Sigmoid colon (tissue), 7 donors: ENCODE data around the gene TPX2. TPM values are rescaled to one million over a fixed set of nuclear protein-coding genes. Genes with fewer than 3 reads are reported as not detected.
A peak's percentile ranks its signal among the peaks of the same experiment; 100 is the strongest.

Source experiments
- DNase-seq: peaks from one replicate; pipeline ENCODE4 v3.0.0-alpha.2; 2019
- H3K27ac ChIP-seq, 4 donors: fragments of 200-600 bp; sonication (generic); one replicate each; pipeline ENCODE4 v1.5.1; 2016 to 2019; ENCODE audit warnings: mild to moderate bottlenecking in 1 of 4
- H3K27me3 ChIP-seq, 3 donors: fragments of 200-600 bp; sonication (generic); one replicate each; pipeline ENCODE4 v1.5.1; 2019; ENCODE audit warnings: mild to moderate bottlenecking in 1 of 3
- H3K36me3 ChIP-seq, 4 donors: fragments of 200-600 bp; sonication (generic); one replicate each; pipeline ENCODE4 v1.5.1; 2016 to 2019
- H3K4me1 ChIP-seq, 4 donors: fragments of 200-600 bp; sonication (generic); one replicate each; pipeline ENCODE4 v1.5.1; 2017 to 2019
- H3K4me3 ChIP-seq, 4 donors: fragments of 200-600 bp; sonication (generic); one replicate each; pipeline ENCODE4 v1.5.1; 2017 to 2019; ENCODE audit warnings: mild to moderate bottlenecking in 2 of 4, moderate library complexity in 1 of 4
- H3K9me3 ChIP-seq, 4 donors: fragments of 200-600 bp in 3 of 4; sonication (generic) in 3 of 4; one replicate each; pipeline versions ENCODE4 v1.5.1 to v1.6.1; 2013 to 2019
- EP300 ChIP-seq, 4 donors: sonication (generic); formaldehyde crosslinking; IDR thresholded peaks; one replicate each; pipeline ENCODE4 v1.6.1; 2017; ENCODE audit warnings: antibody characterized with exemption in 4 of 4
- POLR2A ChIP-seq, 2 donors: fragments of 450-650 bp; IDR thresholded peaks; one replicate each; pipeline ENCODE4 v1.6.1; 2016; ENCODE audit warnings: antibody characterized with exemption in 2 of 2, mild to moderate bottlenecking in 2 of 2, moderate library complexity in 2 of 2
- POLR2AphosphoS5 ChIP-seq, 4 donors: sonication (generic); formaldehyde crosslinking; IDR thresholded peaks; one replicate each; pipeline ENCODE4 v1.6.1; 2017; ENCODE audit warnings: antibody characterized with exemption in 4 of 4
- WGBS, 2 donors: extraction: QIAGEN DNeasy Blood & Tissue Kit; methylation state at CpG; one replicate each; pipeline ENCODE4 v1.1.7; 2013; 5-methylcytosine and 5-hydroxymethylcytosine counted together
- intact Hi-C: fragments of 100-400 bp; cut with DNase I; formaldehyde crosslinking; loops from one replicate; pipeline ENCODE4 v1.15.1; 2023
- polyA plus RNA-seq, 3 donors: library from polyadenylated mRNA; stranded (reverse); fragments of 200-250 nt; gene quantifications; one replicate each; pipeline ENCODE4 v1.2.3, GENCODE V29; 2013
- total RNA-seq, 4 donors: library from RNA; depleted of rRNA; stranded (reverse); fragments of >200 nt; gene quantifications; one replicate each; pipeline ENCODE4 v1.1.0, GENCODE V29; 2016
- TF ChIP-seq, protein P1 (sequence below), 4 experiments: fragments of 450-650 bp in 3 of 4; fragments of 200-600 bp in 1 of 4; IDR thresholded peaks; one replicate each; pipeline ENCODE4 v1.5.1; 2016 to 2019; ENCODE audit warnings: antibody characterized with exemption in 4 of 4, mild to moderate bottlenecking in 3 of 4, moderate library complexity in 2 of 4
- donor health status: healthy with polysubstance abuse.
- donor health status: Bipolar disorder and iron deficiency.
- donor health status: healthy.

The TPX2 gene
- total and polyA plus RNA-seq, 7 donors: 0.36 to 24.0 (median 2.4) TPM; not detected in 2

DNA sequence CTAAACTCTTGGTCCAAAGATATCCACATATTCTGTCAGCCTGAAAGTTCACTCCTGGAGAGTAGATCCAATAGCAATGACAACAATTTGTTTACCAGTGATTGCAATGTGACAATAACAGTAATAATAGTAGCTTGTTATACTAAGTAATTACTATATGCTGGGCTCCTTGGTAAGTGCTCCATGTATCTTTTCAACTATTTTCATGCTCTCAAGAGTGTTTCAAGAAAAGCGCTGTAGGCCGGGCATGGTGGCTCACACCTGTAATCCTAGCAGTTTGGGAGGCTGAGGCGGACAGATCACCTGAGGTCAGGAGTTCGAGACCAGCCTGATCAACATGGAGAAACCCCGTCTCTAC lies 31.9 kb upstream of the TPX2 start:
- Histone ChIP-seq H3K27me3 (no peaks in the 10 kb centered on the region), H3K4me1 (peaks cover 0 to 48% (median 44%) of the 10 kb centered on the region in 4 donors), H3K9me3 (no peaks in the 10 kb centered on the region), H3K36me3 (peaks cover 0 to 18% (median 9%) of the 10 kb centered on the region in 4 donors), H3K4me3 (no peak overlapping the region), H3K27ac (no peak overlapping the region)
- 83 to 91% methylated on average over 5 of the region's 5 CpGs for WGBS, 2 donors
- TF ChIP-seq, protein P1, sequence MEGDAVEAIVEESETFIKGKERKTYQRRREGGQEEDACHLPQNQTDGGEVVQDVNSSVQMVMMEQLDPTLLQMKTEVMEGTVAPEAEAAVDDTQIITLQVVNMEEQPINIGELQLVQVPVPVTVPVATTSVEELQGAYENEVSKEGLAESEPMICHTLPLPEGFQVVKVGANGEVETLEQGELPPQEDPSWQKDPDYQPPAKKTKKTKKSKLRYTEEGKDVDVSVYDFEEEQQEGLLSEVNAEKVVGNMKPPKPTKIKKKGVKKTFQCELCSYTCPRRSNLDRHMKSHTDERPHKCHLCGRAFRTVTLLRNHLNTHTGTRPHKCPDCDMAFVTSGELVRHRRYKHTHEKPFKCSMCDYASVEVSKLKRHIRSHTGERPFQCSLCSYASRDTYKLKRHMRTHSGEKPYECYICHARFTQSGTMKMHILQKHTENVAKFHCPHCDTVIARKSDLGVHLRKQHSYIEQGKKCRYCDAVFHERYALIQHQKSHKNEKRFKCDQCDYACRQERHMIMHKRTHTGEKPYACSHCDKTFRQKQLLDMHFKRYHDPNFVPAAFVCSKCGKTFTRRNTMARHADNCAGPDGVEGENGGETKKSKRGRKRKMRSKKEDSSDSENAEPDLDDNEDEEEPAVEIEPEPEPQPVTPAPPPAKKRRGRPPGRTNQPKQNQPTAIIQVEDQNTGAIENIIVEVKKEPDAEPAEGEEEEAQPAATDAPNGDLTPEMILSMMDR (IDR thresholded peaks at IDR 0.05): no peak
- TF ChIP-seq POLR2AphosphoS5 (IDR thresholded peaks at IDR 0.05): no peak
- DNase-seq: no peak
- intact Hi-C loops: no loop called here

DNA sequence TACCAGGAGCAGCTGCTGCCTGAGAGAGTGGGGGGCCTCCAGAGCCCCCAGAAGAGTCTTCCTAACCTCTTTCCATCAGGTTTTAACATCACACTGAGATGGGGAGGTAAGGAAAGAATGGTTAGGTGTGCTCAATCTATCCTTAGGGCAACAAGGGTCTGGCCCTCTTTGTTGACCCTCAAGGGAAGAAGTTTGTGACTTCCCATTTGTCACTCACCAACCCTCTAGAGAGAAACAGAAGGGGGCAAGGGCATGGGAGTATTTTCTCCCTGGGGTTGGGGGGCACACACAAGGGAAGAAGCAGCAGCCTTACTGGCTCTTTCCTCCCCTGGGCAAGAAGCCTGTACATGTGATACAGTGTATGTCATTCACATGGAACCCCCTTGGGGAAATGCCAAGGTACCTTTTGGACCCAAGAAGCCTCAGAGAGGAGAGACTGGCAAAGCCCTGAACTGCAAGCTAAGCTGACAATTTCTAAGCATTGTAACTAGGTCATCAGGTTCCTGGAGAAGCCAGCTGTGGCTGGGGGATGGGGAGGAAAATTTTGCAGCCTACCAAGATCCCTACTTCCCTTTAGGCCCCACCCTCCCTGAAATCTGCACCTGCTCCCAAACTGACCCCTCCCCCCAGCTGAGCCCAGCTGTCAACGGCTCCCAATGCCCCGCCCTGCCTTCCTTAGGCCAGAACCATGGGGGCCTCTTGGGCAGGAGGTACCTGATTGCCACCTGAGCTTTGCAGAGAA lies 30.9 kb upstream of the TPX2 start:
- Histone ChIP-seq H3K27ac (peak overlapping the region; percentile 27 to 53 (median 38)), H3K36me3 (peaks cover 0 to 18% (median 9%) of the 10 kb centered on the region in 4 donors), H3K9me3 (no peaks in the 10 kb centered on the region), H3K27me3 (no peaks in the 10 kb centered on the region), H3K4me3 (no peak overlapping the region), H3K4me1 (peaks cover 0 to 57% (median 53%) of the 10 kb centered on the region in 4 donors)
- peak; percentile 81 for DNase-seq
- intact Hi-C loops: no loop called here
- TF ChIP-seq, protein P1 (IDR thresholded peaks at IDR 0.05): no peak
- TF ChIP-seq POLR2AphosphoS5 (IDR thresholded peaks at IDR 0.05) (no peak), POLR2A (IDR thresholded peaks at IDR 0.05) (no peak), EP300 (IDR thresholded peaks at IDR 0.05) (no peak)
- 14 to 19% methylated on average over 2 of the region's 2 CpGs for WGBS, 2 donors

DNA sequence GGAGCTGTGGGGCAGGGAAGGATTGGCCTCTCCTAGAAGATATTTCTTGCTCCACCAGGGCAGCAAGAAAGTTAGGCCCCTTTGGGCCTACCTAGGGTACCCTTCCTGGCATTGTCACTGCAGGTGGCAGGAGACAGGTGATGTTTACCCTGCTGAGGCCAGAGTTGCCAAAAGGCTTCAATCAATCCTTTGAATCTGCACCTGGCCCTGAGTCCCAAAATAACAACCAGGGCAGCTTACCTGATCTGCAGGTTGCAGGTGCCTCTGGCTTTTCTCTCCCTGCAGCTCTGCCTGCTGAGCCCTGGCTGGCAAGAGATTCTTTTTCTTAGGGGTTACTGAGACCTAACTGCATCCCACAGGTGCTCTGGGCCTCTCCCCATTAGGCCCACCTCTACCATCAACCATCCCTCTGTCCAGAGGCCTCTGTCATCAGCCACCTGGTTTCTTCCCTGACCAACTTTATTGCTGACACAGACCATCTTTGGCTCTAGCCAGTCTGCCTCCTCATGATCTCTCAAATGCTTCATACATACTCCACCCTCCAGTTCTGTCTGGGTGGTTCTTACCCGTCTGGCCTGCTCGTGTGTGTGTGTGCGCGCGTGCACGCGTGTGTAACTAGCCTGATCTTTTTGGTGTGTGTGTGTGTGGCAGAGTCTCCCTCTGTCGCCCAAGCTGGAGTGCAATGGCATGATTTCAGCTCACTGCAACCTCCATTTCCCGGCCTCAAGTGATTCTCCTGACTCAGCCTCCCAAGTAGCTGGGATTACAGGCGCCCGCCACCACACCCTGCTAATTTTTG lies 30.2 kb upstream of the TPX2 start:
- Histone ChIP-seq H3K36me3 (peaks cover 0 to 19% (median 10%) of the 10 kb centered on the region in 4 donors), H3K9me3 (no peaks in the 10 kb centered on the region), H3K4me3 (no peak overlapping the region), H3K4me1 (peaks cover 0 to 65% (median 61%) of the 10 kb centered on the region in 4 donors), H3K27ac (peak overlapping the region; percentile 27 to 53 (median 38)), H3K27me3 (no peaks in the 10 kb centered on the region)
- WGBS, 2 donors: 58 to 81% methylated on average over 11 of the region's 11 CpGs
- peak; percentile 50 for DNase-seq
- intact Hi-C loops: no loop called here
- TF ChIP-seq, protein P1 (IDR thresholded peaks at IDR 0.05): no peak
- no peak for TF ChIP-seq POLR2AphosphoS5 (IDR thresholded peaks at IDR 0.05)
- no peak for TF ChIP-seq POLR2A (IDR thresholded peaks at IDR 0.05)
- no peak for TF ChIP-seq EP300 (IDR thresholded peaks at IDR 0.05)

DNA sequence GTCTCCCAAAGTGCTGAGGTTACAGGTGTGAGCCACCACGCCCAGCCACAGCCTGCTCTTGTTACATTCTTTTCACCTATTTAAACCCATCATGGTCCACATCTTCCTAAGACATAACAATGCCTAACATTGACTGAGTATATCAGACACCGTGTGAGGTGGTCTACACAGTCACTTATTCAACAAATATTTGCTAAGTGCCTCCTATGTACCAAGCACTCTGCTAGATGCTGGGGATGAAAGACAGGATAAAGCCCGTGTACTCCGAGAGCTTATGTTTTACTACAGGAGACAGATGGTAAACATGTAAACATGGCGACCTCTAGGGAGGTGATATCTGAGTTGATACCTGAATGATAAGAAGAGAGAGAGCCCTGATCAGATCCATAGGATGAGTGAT lies 29.2 kb upstream of the TPX2 start:
- peaks cover 0 to 22% (median 12%) of the 10 kb centered on the region in 4 donors for H3K36me3 ChIP-seq
- peaks cover 0 to 70% (median 65%) of the 10 kb centered on the region in 4 donors for H3K4me1 ChIP-seq
- DNase-seq: peak; percentile 42
- H3K4me3 ChIP-seq: no peak overlapping the region
- H3K27me3 ChIP-seq: no peaks in the 10 kb centered on the region
- WGBS, 2 donors: 71 to 86% methylated on average over 5 of the region's 5 CpGs
- intact Hi-C loops: no loop called here
- TF ChIP-seq, protein P1 (IDR thresholded peaks at IDR 0.05): no peak
- TF ChIP-seq POLR2AphosphoS5 (IDR thresholded peaks at IDR 0.05) (no peak), POLR2A (IDR thresholded peaks at IDR 0.05) (no peak), EP300 (IDR thresholded peaks at IDR 0.05) (no peak)
- no peaks in the 10 kb centered on the region for H3K9me3 ChIP-seq
- H3K27ac ChIP-seq: peak overlapping the region in 3 of 4 donors; percentile 81 to 99 (median 89)
